ENCODE data around the gene SMARCA5.

- no peak for TF ChIP-seq CTCF (IDR thresholded peaks at IDR 0.05)
- TF ChIP-seq POLR2A (IDR thresholded peaks at IDR 0.05): no peak
Measured at GRCh38 chr4:143477487-143477886, 36.0 kb upstream of the SMARCA5 start.
